ENCODE results near the gene KRTAP10-1.
"Not testable (repeated sequence)": the region's sequence is repeated elsewhere in the genome, so short reads cannot be mapped to it uniquely, and the experiment has no call there.

The KRTAP10-1 gene

GRCh38 chr21:44569861-44570517 is 30.0 kb upstream of the KRTAP10-1 start:
- no peak for DNase-seq

- DNase-seq: no peak
Observed at GRCh38 chr21:44568667-44569556, 28.9 kb upstream of the KRTAP10-1 start.

GRCh38 chr21:44568261-44568660 is 28.3 kb upstream of the KRTAP10-1 start:
- DNase-seq: no peak

GRCh38 chr21:44567481-44568171 is 27.6 kb upstream of the KRTAP10-1 start:
- DNase-seq: no peak

- DNase-seq: no peak
Observed at GRCh38 chr21:44566403-44566802, 26.4 kb upstream of the KRTAP10-1 start.

GRCh38 chr21:44564886-44565598 is 25.0 kb upstream of the KRTAP10-1 start:
- no peak for DNase-seq

GRCh38 chr21:44564099-44564498 is 24.1 kb upstream of the KRTAP10-1 start:
- no peak for DNase-seq

GRCh38 chr21:44558695-44559094 is 18.7 kb upstream of the KRTAP10-1 start, which contains the start of gene KRTAP10-3:
TSS of gene KRTAP10-3 (minus strand) at chr21:44558795. CDS start at chr21:44558715, 80 bp downstream.
- no peak for DNase-seq

- DNase-seq: not testable (repeated sequence)
Observed at GRCh38 chr21:44558329-44558675, 18.3 kb upstream of the KRTAP10-1 start.

- DNase-seq: no peak
Observed at GRCh38 chr21:44557491-44558328, 17.7 kb upstream of the KRTAP10-1 start.

- DNase-seq: no peak
Observed at GRCh38 chr21:44556879-44557278, 16.9 kb upstream of the KRTAP10-1 start.

- DNase-seq: no peak
Observed at GRCh38 chr21:44555200-44555875, 15.3 kb upstream of the KRTAP10-1 start.

GRCh38 chr21:44552681-44553080 is 12.7 kb upstream of the KRTAP10-1 start:
- DNase-seq: no peak

GRCh38 chr21:44552136-44552535 is 12.1 kb upstream of the KRTAP10-1 start:
- no peak for DNase-seq

GRCh38 chr21:44551340-44551961 is 11.5 kb upstream of the KRTAP10-1 start, which contains the start of gene KRTAP10-2:
TSS of gene KRTAP10-2 (minus strand) at chr21:44551505. CDS start at chr21:44551458, 47 bp downstream.
- no peak for DNase-seq

- DNase-seq: no peak
Observed at GRCh38 chr21:44550807-44551206, 10.8 kb upstream of the KRTAP10-1 start.

- DNase-seq: not testable (repeated sequence)
Observed at GRCh38 chr21:44550285-44550684, 10.3 kb upstream of the KRTAP10-1 start.

GRCh38 chr21:44549525-44550211 is 9.7 kb upstream of the KRTAP10-1 start:
- no peak for DNase-seq

- no peak for DNase-seq
Observed at GRCh38 chr21:44548922-44549321, 8.9 kb upstream of the KRTAP10-1 start.

GRCh38 chr21:44548381-44548780 is 8.4 kb upstream of the KRTAP10-1 start:
- no peak for DNase-seq
